C4-2B (cell line): Measurements from ENCODE around the gene NHSL2.

Experiments
- CTCF ChIP-seq: fragments of 450-650 bp; conservative IDR thresholded peaks from 2 replicates; pipeline ENCODE4 v1.5.1; 2017; ENCODE audit warnings: mild to moderate bottlenecking
- ZFX ChIP-seq: fragments of 450-650 bp; IDR thresholded peaks from 2 replicates; pipeline ENCODE4 v1.6.1; 2017

- no peak for TF ChIP-seq CTCF
- TF ChIP-seq ZFX = no peak
These were observed 34.7 kb downstream of the NHSL2 start for GRCh38 chrX:71945237-71945805.
